Keratinocyte (primary cell): ENCODE data around the gene SYMPK. TPM values are rescaled to one million over a fixed set of nuclear protein-coding genes. Genes with fewer than 3 reads are reported as not detected.

Experiments used
- DNase-seq: peaks from one replicate; pipeline ENCODE4 v3.0.0-alpha.2; 2011; ENCODE audit warnings: low read depth, missing footprints, low spot score
- FAIRE-seq: peaks from 2 replicates; lab custom pipeline; 2011; peaks lifted over from hg19 to GRCh38; lab: Jason Lieb, UNC
- H2AFZ ChIP-seq: 2 replicates; pipeline ENCODE4 v1.6.0; 2012; ENCODE audit warnings: low read length, control low read depth, inconsistent platforms; ENCODE audit not compliant: control insufficient read depth
- H3K27ac ChIP-seq: 2 replicates; pipeline ENCODE4 v1.5.1; 2011; ENCODE audit warnings: low read length; ENCODE audit not compliant: control insufficient read depth, insufficient read depth
- H3K27me3 ChIP-seq: 3 replicates; pipeline ENCODE4 v1.6.0; 2011; ENCODE audit warnings: low read length; ENCODE audit not compliant: control insufficient read depth, insufficient read depth; ENCODE audit errors: extremely low read depth
- H3K36me3 ChIP-seq, 2 experiments: 2 replicates in 1 of 2; 3 replicates in 1 of 2; pipeline ENCODE4 v1.5.1; 2011; ENCODE audit warnings: low read length in 2 of 2, mild to moderate bottlenecking in 1 of 2; ENCODE audit not compliant: control insufficient read depth in 2 of 2, insufficient read depth in 2 of 2; ENCODE audit errors: extremely low read depth in 1 of 2
- H3K4me1 ChIP-seq: 3 replicates; pipeline ENCODE4 v1.5.1; 2011; ENCODE audit warnings: low read length; ENCODE audit not compliant: control insufficient read depth, insufficient read depth; ENCODE audit errors: extremely low read depth
- H3K4me2 ChIP-seq: 3 replicates; pipeline ENCODE4 v1.6.0; 2011; ENCODE audit warnings: low read depth, low read length; ENCODE audit not compliant: control insufficient read depth, insufficient read depth; ENCODE audit errors: extremely low read depth
- H3K4me3 ChIP-seq, 3 experiments: fragments of 200-600 bp in 1 of 3; sonication (generic) in 1 of 3; 2 replicates in 2 of 3; 3 replicates in 1 of 3; pipeline ENCODE4 v1.5.1; 2011 to 2016; ENCODE audit warnings: low read length in 3 of 3, mild to moderate bottlenecking in 3 of 3, control low read depth in 2 of 3, inconsistent platforms in 1 of 3, low read depth in 1 of 3, mixed read lengths in 1 of 3, mixed run types in 1 of 3, moderate library complexity in 1 of 3; ENCODE audit not compliant: control insufficient read depth in 2 of 3, insufficient read depth in 2 of 3; ENCODE audit errors: extremely low read depth in 1 of 3
- H3K79me2 ChIP-seq: 2 replicates; pipeline ENCODE4 v1.6.0; 2012; ENCODE audit warnings: low read length; ENCODE audit not compliant: control insufficient read depth, insufficient read depth
- H3K9ac ChIP-seq: 3 replicates; pipeline ENCODE4 v1.6.0; 2011; ENCODE audit warnings: low read length; ENCODE audit not compliant: control insufficient read depth, insufficient read depth; ENCODE audit errors: extremely low read depth
- H3K9me1 ChIP-seq: 3 replicates; pipeline ENCODE4 v1.6.0; 2011; ENCODE audit warnings: low read length; ENCODE audit not compliant: control insufficient read depth, insufficient read depth; ENCODE audit errors: extremely low read depth
- H3K9me3 ChIP-seq: 2 replicates; pipeline ENCODE4 v1.5.1; 2012; ENCODE audit warnings: low read depth, low read length; ENCODE audit not compliant: control insufficient read depth
- H4K20me1 ChIP-seq: 3 replicates; pipeline ENCODE4 v1.6.0; 2011; ENCODE audit warnings: low read length; ENCODE audit not compliant: control insufficient read depth, insufficient read depth; ENCODE audit errors: extremely low read depth
- EZH2 ChIP-seq: IDR thresholded peaks from one replicate; pipeline ENCODE4 v1.6.1; 2012; ENCODE audit warnings: inconsistent platforms, mild to moderate bottlenecking, low read length, moderate library complexity
- dilution Hi-C: fragments of 300-500 bp; cut with MboI; formaldehyde crosslinking; loops from one replicate; pipeline ENCODE4 v1.7.0; 2020; ENCODE audit warnings: low sequenced_read_pairs; ENCODE audit not compliant: extremely low pct_ligation_motif_present
- polyA plus RNA-seq, 5 experiments: library from polyadenylated mRNA; depleted of rRNA in 3 of 5; stranded (reverse) in 3 of 5; stranded (forward) in 1 of 5; unstranded in 1 of 5; fragments of >200 nt; gene quantifications; 1 replicate in 1 of 5; 2 replicates in 3 of 5; 3 replicates in 1 of 5; pipeline versions ENCODE4 v1.2.1 to v1.2.3, GENCODE V29; 2011 to 2012; ENCODE audit warnings: missing spikeins in 2 of 5, low read depth in 1 of 5, low replicate concordance in 1 of 5
- TF ChIP-seq, protein P1 (sequence below), 3 experiments: IDR thresholded peaks in 1 of 3; conservative IDR thresholded peaks in 1 of 3; optimal IDR thresholded peaks in 1 of 3; 2 replicates in 2 of 3; 3 replicates in 1 of 3; pipeline versions ENCODE3 to v1.5.1; 2011; ENCODE audit warnings: low read length in 3 of 3, mild to moderate bottlenecking in 3 of 3, moderate library complexity in 2 of 3, control low read depth in 1 of 3, inconsistent platforms in 1 of 3; ENCODE audit not compliant: insufficient read depth in 2 of 3; ENCODE audit errors: extremely low read depth in 1 of 3

The SYMPK gene
- polyA plus RNA-seq, 1 donor (not counting 4 experiments of a cell fraction or from before 2014, with no cell fraction given), result 56.0 TPM

- DNase-seq (no peak), FAIRE-seq (no peak)
- dilution Hi-C loops, result no loop called here
- Histone ChIP-seq H3K27ac (no peak overlapping the region), H3K9me1 (peaks cover 3% of the 10 kb centered on the region), H3K9ac (no peak overlapping the region), H3K9me3 (no peaks in the 10 kb centered on the region), H3K79me2 (no peaks in the 10 kb centered on the region), H3K4me1 (peaks cover 11% of the 10 kb centered on the region), H2AFZ (no peak overlapping the region), H3K4me3 (no peak overlapping the region), H3K27me3 (no peaks in the 10 kb centered on the region), H3K36me3 (peaks cover 43 to 65% of the 10 kb centered on the region in 2 experiments), H3K4me2 (no peak overlapping the region), H4K20me1 (no peaks in the 10 kb centered on the region)
- no peak for TF ChIP-seq EZH2
- TF ChIP-seq, protein P1, sequence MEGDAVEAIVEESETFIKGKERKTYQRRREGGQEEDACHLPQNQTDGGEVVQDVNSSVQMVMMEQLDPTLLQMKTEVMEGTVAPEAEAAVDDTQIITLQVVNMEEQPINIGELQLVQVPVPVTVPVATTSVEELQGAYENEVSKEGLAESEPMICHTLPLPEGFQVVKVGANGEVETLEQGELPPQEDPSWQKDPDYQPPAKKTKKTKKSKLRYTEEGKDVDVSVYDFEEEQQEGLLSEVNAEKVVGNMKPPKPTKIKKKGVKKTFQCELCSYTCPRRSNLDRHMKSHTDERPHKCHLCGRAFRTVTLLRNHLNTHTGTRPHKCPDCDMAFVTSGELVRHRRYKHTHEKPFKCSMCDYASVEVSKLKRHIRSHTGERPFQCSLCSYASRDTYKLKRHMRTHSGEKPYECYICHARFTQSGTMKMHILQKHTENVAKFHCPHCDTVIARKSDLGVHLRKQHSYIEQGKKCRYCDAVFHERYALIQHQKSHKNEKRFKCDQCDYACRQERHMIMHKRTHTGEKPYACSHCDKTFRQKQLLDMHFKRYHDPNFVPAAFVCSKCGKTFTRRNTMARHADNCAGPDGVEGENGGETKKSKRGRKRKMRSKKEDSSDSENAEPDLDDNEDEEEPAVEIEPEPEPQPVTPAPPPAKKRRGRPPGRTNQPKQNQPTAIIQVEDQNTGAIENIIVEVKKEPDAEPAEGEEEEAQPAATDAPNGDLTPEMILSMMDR (optimal IDR thresholded peaks at IDR 0.05 in 1 of 3, IDR thresholded peaks at IDR 0.05 in 1 of 3, conservative IDR thresholded peaks at IDR 0.05 in 1 of 3; ENCODE audit: extremely low read depth in 1 of 3, insufficient read depth in 2 of 3, low read length in 3 of 3), result no peak
Measured at GRCh38 chr19:45827459-45828093, 35.4 kb downstream of the SYMPK start.

- Histone ChIP-seq H2AFZ (no peak overlapping the region), H3K9ac (no peak overlapping the region), H3K4me1 (peaks cover 11% of the 10 kb centered on the region), H3K9me3 (no peaks in the 10 kb centered on the region), H4K20me1 (no peaks in the 10 kb centered on the region), H3K4me3 (no peak overlapping the region), H3K79me2 (no peaks in the 10 kb centered on the region), H3K36me3 (peaks cover 41 to 63% of the 10 kb centered on the region in 2 experiments), H3K9me1 (peaks cover 3% of the 10 kb centered on the region), H3K27ac (no peak overlapping the region), H3K27me3 (no peaks in the 10 kb centered on the region), H3K4me2 (no peak overlapping the region)
- FAIRE-seq, result no peak
- TF ChIP-seq, protein P1 (optimal IDR thresholded peaks at IDR 0.05 in 1 of 3, IDR thresholded peaks at IDR 0.05 in 1 of 3, conservative IDR thresholded peaks at IDR 0.05 in 1 of 3; ENCODE audit: extremely low read depth in 1 of 3, insufficient read depth in 2 of 3, low read length in 3 of 3), result no peak
- TF ChIP-seq EZH2, result no peak
- dilution Hi-C loops, result no loop called here
- no peak for DNase-seq
Measured at GRCh38 chr19:45826934-45827333, 36.0 kb downstream of the SYMPK start.
